ENCODE results near the gene COL6A2.
"Not testable (repeated sequence)": the region's sequence is repeated elsewhere in the genome, so short reads cannot be mapped to it uniquely, and the experiment has no call there.

COL6A2 gene

DNA sequence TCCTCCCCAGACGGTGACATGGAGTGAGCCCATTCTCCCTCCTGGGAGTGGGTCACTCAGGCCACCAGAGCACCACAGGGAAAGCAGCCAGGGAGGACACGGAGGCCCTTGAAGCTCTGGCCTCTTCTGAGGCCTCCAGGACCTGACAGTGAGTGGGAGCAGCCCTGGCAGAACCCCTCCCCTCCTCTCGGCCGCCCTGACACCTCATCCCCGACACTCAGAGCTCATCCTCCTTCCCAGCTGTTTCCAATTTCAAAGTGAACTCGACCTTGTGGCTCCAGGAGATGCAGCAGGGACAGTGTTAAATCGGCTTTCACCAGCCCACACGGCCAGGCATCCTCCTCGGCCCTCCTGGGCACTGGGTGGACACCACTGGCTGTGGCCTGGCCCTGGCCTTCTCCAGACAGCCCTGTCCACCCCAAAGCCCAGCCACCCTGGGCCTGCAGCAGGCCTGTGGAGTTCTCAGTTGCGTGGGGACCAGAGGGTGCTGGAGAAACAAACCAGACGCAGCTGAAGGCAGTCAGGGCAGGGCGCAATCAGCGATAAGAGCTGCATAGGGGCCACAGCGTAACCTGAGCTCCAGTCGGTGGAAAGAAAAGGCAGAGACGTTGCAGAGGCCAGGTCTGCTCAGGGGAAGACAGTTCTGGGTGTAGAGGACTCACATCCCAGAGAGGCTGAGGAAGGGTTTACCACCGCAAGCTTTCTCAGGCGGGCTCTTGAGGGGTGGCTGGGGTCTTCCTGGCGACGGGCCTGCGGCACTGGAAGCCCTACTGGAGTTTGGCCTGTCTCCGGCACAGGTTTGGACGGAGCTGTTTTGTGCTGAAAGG, 30.4 kb downstream of the COL6A2 start:
- DNase-seq, result no peak

DNA sequence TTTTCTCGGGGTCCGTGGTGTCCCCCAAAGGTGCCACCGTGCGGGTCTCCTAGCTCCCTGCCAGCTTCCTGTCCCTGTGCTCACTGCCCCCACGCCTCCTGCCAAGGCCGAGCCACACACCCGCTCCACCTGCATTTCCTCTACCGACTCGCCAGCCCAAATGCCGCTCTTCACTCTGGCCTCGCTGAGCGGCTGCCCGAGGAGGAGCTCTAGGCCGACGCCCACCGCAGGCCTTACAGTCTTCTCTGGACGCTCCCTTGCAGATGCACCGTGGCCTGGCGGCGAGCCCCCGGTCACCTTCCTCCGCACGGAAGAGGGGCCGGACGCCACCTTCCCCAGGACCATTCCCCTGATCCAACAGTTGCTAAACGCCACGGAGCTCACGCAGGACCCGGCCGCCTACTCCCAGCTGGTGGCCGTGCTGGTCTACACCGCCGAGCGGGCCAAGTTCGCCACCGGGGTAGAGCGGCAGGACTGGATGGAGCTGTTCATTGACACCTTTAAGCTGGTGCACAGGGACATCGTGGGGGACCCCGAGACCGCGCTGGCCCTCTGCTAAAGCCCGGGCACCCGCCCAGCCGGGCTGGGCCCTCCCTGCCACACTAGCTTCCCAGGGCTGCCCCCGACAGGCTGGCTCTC, 31.1 kb downstream of the COL6A2 start:
- DNase-seq, result no peak

DNA sequence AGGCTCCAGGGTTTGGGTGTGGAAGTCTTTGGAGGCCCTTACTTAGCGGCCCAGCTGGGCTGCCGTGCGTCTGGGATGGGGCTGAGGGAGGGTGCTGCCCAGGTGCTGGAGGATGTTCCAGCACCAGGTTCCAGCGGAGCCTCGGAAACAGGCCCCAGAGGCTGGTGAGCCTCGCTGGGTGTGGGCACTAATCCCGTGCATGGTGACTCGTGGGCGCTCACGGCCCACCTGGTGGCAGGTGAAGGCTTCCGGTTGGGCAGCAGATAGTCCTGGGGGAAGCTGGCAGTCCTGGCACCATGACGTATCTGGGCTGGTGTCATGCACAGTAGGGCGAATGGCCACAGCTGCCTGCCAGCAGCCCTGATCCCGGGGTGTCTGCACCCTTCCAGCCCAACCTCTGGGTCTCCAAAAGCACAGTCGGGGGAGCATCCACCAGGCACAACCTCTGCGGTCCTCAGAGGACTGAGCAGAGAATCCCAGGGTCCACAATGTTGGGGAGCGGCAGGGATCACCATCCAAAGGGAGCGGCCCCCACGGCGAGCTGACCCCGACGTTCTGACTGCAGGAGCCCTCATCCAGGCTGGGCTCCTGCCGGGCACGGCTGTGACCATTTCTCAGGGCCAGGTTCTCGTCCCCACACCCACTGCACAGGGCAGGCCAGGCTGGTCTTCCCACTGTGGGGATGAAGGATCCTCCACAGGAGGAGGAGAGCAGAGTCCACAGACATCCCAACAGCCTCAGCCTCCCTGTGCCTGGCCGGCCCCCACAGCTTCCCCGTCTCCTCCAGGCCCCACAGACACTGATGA, 32.1 kb downstream of the COL6A2 start:
- no peak for DNase-seq

DNA sequence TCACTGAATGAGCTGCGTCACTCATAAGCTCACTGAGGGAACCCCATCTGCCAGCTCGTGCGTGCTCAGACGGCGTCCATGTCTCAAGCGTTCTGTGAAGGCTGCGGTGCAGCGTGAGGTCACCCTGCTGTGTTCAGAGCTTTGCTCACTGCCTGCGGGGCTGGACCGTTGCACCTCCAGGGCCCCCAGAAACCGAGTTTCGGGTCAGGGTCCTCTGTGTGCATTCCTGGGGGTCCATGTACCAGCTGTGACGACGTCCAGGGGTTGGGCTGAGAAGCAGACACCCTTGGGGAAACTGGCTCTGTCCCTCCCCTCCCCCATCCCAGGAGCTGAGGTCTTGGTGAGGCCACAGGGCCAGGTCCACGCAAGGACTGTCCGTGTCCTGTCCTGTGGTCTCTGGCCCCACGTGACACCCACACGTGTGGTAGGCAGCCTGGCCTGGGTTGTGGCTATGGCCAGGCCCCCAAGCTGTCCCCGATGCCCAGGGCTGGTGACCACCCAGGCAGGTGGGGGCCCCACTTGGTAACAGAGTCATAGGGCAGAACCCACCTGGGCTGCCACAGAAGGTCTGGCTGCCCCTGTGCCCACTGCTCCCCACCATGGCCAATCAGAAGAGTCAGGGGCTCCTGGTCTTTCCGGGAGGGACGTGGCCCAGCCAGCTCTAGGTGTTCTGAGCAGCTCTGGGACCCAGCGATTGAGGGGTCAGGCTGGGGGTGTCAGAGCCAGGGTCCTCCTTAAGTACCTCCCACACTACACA, 33.1 kb downstream of the COL6A2 start:
- no peak for DNase-seq

DNA sequence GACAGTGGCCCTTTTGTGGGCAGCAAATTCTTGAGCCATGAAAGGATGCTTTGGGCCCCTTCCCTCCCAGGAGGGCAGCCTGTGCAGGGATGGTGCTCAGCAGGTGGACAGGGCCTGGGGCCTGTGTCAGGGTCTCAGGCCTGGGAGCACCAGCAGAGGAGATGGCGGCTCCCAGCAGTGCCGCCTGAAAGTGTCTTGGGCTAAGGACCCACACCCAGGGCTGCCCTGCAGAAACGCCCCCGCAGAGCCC, 33.6 kb downstream of the COL6A2 start:
- no peak for DNase-seq

DNA sequence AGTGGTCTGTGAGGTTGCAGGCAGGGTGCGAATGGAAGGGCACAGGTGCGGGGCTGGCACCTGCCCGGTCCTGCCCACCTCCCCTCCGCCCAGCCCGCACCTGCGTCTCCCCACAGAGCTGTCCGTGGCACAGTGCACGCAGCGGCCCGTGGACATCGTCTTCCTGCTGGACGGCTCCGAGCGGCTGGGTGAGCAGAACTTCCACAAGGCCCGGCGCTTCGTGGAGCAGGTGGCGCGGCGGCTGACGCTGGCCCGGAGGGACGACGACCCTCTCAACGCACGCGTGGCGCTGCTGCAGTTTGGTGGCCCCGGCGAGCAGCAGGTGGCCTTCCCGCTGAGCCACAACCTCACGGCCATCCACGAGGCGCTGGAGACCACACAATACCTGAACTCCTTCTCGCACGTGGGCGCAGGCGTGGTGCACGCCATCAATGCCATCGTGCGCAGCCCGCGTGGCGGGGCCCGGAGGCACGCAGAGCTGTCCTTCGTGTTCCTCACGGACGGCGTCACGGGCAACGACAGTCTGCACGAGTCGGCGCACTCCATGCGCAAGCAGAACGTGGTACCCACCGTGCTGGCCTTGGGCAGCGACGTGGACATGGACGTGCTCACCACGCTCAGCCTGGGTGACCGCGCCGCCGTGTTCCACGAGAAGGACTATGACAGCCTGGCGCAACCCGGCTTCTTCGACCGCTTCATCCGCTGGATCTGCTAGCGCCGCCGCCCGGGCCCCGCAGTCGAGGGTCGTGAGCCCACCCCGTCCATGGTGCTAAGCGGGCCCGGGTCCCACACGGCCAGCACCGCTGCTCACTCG, 34.1 kb downstream of the COL6A2 start:
- DNase-seq, result no peak

DNA sequence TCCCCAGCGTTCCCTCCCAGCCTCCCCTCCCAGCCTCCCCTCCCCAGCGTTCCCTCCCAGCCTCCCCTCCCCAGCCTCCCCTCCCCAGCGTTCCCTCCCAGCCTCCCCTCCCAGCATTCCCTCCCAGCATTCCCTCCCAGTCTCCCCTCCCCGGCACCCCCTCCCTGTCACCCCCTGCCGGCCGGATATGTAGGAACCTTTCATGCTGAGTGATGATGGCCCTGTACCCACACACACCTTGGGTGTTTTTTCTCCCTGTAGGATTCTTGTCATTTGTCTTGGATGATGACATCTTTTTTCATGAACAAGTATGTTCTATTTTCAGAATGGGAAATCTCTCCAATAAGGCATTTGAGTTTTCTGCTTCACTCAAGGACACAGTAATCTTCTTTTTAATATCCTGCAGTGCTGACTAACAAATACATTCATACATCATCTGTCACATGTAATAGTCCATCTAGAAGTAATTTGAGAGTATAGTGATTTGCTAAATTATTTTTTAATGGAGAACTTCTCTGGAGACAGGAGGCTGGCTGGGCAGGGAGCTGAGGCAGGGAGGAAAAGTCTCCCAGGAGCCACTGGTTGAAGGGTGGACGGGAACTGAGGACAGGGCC, 38.0 kb downstream of the COL6A2 start:
- no peak for DNase-seq

DNA sequence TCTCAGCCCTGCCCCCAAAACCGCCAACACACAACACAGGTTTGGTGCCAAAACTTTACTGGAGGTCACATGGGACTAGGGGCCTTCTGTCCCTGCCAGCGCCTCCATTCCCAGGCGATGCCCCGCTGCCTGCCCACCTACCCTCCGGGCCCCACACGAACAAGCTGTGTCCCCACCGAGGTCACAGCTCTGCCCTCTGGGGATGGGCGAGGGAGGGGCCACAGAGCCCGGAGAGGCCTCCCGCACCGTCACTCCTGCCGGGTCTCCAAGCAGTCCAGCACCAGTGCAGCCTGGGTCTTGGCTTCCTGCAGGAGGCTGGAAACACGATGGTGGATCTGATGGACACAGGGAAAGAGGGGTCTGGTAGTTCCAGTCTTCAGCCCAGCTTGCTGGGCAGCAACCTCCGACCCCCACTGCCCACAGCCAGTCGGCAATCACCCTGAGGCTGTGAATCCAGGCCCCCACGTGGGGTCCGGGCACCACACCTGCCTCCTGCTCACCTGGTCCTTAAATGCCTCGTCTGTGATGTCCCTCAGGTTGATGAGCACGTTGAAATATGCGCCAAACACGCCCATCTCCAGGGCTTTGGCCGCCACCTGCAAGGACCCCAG, 38.9 kb downstream of the COL6A2 start:
- no peak for DNase-seq

DNA sequence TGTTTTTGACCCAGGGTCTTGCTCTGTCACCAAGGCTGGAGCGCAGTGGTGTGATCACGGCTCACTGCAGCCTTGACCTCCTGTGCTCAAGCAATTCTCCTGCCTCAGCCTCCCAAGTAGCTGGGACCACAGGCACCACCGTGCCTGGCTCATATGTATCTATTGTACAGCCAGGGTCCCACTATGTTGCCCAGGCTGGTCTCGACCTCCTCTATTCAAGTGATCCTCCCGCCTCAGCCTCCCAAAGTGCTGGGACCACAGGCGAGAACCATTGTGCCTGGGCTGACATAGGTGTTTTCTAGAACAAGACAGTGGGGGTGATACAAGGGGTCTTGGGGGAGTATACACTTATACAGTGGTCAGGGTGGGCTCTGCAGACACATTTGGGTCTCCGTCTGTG, 40.0 kb downstream of the COL6A2 start:
- DNase-seq, result no peak

DNA sequence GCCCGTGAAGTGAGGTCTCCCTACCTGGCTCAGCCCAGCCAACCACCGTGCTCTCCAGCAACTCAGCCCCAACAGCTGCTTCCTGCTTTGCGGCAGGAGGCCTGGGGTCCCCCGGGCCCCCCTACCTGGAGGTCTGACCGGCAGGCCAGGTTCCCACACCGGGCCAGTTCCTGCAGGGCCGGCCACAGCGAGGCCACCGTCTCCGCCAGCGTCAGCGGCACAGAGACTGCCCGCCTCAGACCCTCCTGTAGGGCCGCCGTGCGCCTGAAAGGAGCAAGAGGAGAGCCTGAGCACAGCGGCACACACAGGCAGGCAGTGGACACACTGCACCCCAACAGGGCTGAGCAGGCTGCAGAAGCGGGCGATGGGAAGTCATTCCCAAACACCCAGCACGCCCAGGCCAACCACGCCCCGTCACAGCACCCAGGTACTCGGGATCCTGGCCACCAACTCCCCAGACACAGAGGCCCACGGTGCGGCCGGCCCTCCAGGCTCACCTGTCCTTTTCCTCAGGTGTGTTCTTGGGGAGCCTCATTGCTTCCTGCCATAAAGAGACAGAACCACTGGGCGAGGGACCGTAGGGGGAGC, 40.6 kb downstream of the COL6A2 start:
- no peak for DNase-seq

DNA sequence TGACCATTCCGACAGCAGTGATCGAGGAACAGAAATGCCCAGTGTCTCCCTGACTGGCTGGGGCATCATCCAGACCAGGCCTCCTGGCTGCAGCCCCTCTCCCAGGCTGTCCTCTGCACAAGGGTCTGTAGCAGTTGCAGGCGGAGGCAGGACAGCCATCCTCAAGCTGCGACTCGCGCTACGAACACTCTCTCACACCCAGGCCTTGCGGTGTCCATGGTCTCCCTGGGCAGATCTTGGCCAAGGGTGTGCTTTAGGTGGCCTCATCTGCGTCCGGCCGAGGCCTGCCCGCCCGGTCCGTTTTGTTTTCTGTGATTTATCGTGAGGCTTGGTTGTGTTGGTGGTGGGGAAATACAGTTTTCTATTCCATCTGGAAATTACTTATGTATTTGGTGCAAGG, 41.8 kb downstream of the COL6A2 start:
- no peak for DNase-seq

DNA sequence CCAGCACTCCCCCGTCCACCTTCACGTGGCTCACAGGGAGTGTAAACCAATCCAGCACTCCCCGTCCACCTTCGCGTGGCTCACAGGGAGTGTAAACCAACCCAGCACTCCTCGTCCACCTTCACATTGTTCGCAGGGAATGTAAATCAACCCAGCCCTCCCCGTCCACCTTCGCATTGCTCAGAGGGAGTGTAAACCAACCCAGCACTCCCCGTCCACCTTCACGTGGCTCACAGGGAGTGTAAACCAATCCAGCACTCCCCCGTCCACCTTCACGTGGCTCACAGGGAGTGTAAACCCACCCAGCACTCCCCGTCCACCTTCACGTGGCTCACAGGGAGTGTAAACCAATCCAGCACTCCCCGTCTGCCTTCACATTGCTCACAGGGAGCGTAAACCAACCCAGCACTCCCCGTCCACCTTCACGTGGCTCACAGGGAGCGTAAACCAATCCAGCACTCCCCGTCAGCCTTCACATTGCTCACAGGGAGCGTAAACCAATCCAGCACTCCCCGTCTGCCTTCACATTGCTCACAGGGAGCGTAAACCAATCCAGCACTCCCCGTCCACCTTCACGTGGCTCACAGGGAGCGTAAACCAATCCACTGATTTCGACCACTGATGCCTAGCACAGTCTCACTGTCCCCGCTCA, 42.6 kb downstream of the COL6A2 start:
- not testable (repeated sequence) for DNase-seq

DNA sequence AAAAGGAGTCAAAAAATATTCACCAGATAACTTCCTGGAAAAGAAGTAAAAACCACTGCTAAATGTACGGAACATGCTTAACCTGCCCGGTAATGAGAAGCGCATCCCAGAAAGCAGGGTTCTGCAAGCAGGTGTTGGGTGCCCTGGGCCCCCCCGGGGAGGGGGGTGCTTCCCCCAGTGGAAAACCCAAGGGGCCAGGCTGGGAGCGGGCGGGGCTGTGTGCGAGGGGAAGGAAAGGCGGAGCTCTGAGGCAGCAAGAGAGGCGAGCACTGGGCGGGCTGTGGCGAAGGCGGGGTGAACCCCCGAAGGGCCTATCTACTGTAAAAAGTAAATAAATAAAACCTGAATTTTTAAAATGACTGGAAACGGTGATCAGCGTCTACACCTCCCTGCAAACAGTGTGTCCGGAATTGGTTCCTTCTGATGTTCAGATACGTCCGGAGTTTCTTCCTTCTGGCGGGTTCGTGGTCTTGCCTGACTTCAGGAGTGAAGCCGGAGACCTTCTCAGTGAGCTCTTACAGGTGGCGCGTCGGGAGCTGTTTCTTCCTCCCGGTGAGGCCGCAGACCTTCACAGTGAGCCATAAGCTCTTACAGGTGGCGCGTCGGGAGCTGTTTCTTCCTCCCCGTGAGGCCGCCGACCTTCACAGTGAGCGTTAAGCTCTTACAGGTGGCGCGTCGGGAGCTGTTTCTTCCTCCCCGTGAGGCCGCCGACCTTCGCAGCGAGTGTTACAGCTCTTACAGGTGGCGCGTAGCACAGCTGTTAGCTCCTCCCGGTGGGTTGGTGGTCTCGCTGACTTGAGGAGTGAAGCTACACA, 44.1 kb downstream of the COL6A2 start:
- no peak for DNase-seq

DNA sequence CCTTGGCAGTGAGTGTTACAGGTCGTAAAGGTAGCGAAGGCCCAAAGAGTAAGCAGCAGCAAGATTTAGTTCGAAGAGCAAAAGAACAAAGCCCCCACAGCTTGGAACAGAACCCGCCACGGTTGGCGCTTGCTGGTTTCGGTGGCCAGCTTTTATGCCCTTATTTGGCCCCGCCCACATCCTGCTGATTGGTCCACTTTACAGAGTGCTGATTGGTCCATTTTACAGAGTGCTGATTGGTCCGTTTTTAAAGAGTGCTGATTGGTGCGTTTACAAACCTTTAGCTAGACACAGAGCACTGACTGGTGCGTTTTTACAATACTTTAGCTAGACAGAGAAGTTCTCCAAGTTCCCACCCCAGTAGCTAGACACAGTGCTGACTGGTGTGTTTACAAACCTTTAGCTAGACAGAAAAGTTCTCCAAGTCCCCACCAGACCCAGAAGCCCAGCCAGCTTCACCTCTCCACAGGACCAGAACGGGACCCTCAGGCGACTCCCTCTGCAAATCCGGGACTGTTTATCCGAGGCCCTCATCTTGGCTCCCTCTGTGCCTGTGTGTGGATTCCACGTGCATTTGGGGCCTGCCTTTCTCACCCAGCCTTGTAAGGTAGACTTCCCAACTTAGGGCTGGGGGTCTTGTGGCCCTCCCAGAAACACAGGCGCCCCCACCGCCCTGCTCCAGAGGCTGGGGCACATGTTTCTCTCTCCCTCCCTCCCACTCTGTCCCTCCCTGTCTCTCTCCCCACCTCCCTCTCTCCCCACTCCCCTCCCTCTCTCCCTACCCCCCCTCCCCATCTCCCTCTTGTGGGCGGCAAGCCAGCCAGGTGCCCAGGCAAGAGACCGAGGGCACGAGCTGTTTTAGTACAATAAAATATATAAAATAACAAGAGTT, 44.9 kb downstream of the COL6A2 start:
- peak; percentile 28 for DNase-seq

DNA sequence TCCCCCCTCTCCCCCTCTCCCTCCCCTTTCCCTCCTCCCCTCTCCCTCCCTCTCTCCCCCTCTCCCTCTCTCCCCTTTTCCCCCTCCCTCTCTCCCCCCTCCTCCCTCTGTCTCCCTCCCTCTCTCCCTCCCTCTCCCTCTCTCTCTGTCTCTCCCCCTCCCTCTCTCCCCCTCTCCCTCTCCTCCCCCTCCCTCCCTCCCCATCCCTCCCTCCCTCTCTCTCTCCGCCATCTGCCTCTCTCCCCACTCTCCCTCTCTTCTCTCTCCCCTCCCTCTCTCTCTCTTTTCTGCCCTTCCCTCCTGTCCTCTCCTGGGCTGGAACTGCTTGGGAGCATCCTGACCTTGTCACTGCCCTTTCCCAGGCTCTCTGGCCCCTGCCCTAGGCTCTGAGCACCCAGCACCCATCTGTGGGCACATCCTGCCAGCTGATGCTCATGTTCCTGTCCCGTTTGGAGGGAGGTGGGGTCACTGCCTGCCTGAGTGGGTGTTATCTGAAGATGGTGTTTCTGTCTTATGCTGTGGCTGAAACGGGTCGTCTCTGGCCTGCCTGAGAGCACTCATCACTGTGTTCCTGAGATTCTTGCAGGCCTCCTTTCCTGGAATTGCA, 46.7 kb downstream of the COL6A2 start:
- peak; percentile 28 for DNase-seq

DNA sequence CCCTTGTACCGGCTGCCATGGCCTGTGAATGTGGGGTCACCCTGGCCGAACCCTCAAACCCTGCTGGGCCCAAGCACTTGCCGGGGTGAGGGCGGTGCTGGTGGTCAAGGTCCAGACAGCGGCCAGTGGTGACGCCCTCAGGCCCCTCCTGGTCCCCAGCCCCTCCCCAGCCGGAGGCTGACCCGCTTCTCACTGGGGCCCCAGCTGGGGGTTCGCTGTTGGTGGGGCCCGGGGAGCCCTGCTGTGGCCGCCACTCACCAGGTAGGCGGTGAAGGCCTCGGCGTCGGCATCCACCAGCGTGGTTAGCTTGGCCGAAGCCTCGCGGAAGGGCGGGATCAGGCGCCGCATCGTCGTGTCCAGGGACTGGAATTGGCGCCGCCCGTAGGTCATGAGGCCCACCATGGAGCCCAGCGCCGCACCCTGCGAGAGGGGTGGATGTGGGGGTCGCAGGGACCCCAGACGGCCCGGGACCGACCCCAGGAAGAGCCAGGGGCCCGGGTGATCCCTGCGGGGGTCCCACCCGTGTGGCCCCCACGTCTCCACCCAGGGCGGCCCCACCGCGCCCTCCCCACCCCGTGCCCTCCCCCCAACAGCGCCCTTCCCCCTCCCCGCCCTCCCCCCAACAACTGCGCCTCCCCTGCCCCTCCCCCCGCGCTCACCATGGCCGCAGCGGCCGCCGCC, 47.4 kb downstream of the COL6A2 start:
- no peak for DNase-seq
